ENCODE results near the gene PPARD.

The PPARD gene

GRCh38 chr6:35413911-35414310, 71.6 kb downstream of the PPARD start:
- TF ChIP-seq CTCF (conservative IDR thresholded peaks at IDR 0.05; ENCODE audit: low read depth, low read length), result no peak
- Histone ChIP-seq H3K9ac (no peak overlapping the region), H3K4me1 (ENCODE audit: low read depth, poor library complexity, severe bottlenecking) (peaks cover 8% of the 10 kb centered on the region), H4K20me1 (ENCODE audit: insufficient read depth) (no peaks in the 10 kb centered on the region), H3K27me3 (ENCODE audit: insufficient read depth, low read depth) (no peaks in the 10 kb centered on the region), H3K27ac (no peak overlapping the region), H3K4me2 (no peak overlapping the region), H3K36me3 (ENCODE audit: insufficient read depth) (no peaks in the 10 kb centered on the region), H3K79me2 (ENCODE audit: insufficient read depth, low read depth) (no peaks in the 10 kb centered on the region), H3K4me3 (IDR thresholded peaks at IDR 0.05; ENCODE audit: insufficient read depth, low read depth, low read length) (no peak overlapping the region), H2AFZ (ENCODE audit: low read depth) (no peak overlapping the region)

GRCh38 chr6:35415065-35415891, 72.9 kb downstream of the PPARD start:
- H2AFZ ChIP-seq (ENCODE audit: low read depth), result no peak overlapping the region
- H3K4me2 ChIP-seq, result no peak overlapping the region
- H3K79me2 ChIP-seq (ENCODE audit: insufficient read depth, low read depth), result no peaks in the 10 kb centered on the region
- no peak overlapping the region for H3K27ac ChIP-seq
- H3K4me3 ChIP-seq (IDR thresholded peaks at IDR 0.05; ENCODE audit: insufficient read depth, low read depth, low read length), result no peak overlapping the region
- TF ChIP-seq CTCF (conservative IDR thresholded peaks at IDR 0.05; ENCODE audit: low read depth, low read length), result peak; percentile 45
- no peaks in the 10 kb centered on the region for H3K36me3 ChIP-seq (ENCODE audit: insufficient read depth)
- H3K27me3 ChIP-seq (ENCODE audit: insufficient read depth, low read depth), result no peaks in the 10 kb centered on the region
- peaks cover 14% of the 10 kb centered on the region for H3K4me1 ChIP-seq (ENCODE audit: low read depth, poor library complexity, severe bottlenecking)
- no peaks in the 10 kb centered on the region for H4K20me1 ChIP-seq (ENCODE audit: insufficient read depth)
- no peak overlapping the region for H3K9ac ChIP-seq

- Histone ChIP-seq H3K9ac (no peak overlapping the region), H3K79me2 (ENCODE audit: insufficient read depth, low read depth) (no peaks in the 10 kb centered on the region), H3K36me3 (ENCODE audit: insufficient read depth) (no peaks in the 10 kb centered on the region), H3K27ac (no peak overlapping the region), H3K4me3 (IDR thresholded peaks at IDR 0.05; ENCODE audit: insufficient read depth, low read depth, low read length) (no peak overlapping the region), H3K27me3 (ENCODE audit: insufficient read depth, low read depth) (no peaks in the 10 kb centered on the region), H3K4me2 (no peak overlapping the region), H2AFZ (ENCODE audit: low read depth) (no peak overlapping the region), H3K4me1 (ENCODE audit: low read depth, poor library complexity, severe bottlenecking) (peaks cover 14% of the 10 kb centered on the region), H4K20me1 (ENCODE audit: insufficient read depth) (no peaks in the 10 kb centered on the region)
- no peak for TF ChIP-seq CTCF (conservative IDR thresholded peaks at IDR 0.05; ENCODE audit: low read depth, low read length)
Observed at GRCh38 chr6:35417979-35418661, 75.8 kb downstream of the PPARD start.

GRCh38 chr6:35419417-35419816, 77.1 kb downstream of the PPARD start:
- Histone ChIP-seq H4K20me1 (ENCODE audit: insufficient read depth) (no peaks in the 10 kb centered on the region), H3K4me2 (no peak overlapping the region), H2AFZ (ENCODE audit: low read depth) (no peak overlapping the region), H3K79me2 (ENCODE audit: insufficient read depth, low read depth) (no peaks in the 10 kb centered on the region), H3K4me3 (IDR thresholded peaks at IDR 0.05; ENCODE audit: insufficient read depth, low read depth, low read length) (no peak overlapping the region), H3K27ac (no peak overlapping the region), H3K27me3 (ENCODE audit: insufficient read depth, low read depth) (no peaks in the 10 kb centered on the region), H3K36me3 (ENCODE audit: insufficient read depth) (no peaks in the 10 kb centered on the region), H3K4me1 (ENCODE audit: low read depth, poor library complexity, severe bottlenecking) (peaks cover 14% of the 10 kb centered on the region), H3K9ac (no peak overlapping the region)
- TF ChIP-seq CTCF (conservative IDR thresholded peaks at IDR 0.05; ENCODE audit: low read depth, low read length), result no peak

Data from KMS-11 (cell line).